Activated CD8-positive, alpha-beta memory T cell treated with anti-CD3 and anti-CD28 coated beads, Interleukin-2, amount 50 U/mL, for 4 hours (primary cell): ENCODE measurements around the gene DHCR7.

Source experiments
- DNase-seq: peaks from one replicate; pipeline ENCODE4 v3.0.0-alpha.2; 2020

Gene DHCR7

GRCh38 chr11:71477641-71478527 lies 29.7 kb upstream of the DHCR7 start:
- DNase-seq: no peak

GRCh38 chr11:71476926-71477640 lies 28.9 kb upstream of the DHCR7 start:
- no peak for DNase-seq

GRCh38 chr11:71476031-71476430 lies 27.8 kb upstream of the DHCR7 start:
- DNase-seq: no peak

GRCh38 chr11:71474771-71475483 lies 26.7 kb upstream of the DHCR7 start:
- DNase-seq: no peak

GRCh38 chr11:71474141-71474770 lies 26.1 kb upstream of the DHCR7 start:
- DNase-seq: no peak

GRCh38 chr11:71473793-71474080 lies 25.5 kb upstream of the DHCR7 start:
- no peak for DNase-seq

- DNase-seq: no peak
These were observed 25.0 kb upstream of the DHCR7 start for GRCh38 chr11:71472941-71473792.

- DNase-seq: no peak
These were observed 24.2 kb upstream of the DHCR7 start for GRCh38 chr11:71472357-71472885.

- no peak for DNase-seq
These were observed 22.8 kb upstream of the DHCR7 start for GRCh38 chr11:71470946-71471345.

- no peak for DNase-seq
These were observed 19.0 kb upstream of the DHCR7 start for GRCh38 chr11:71467164-71467563.

GRCh38 chr11:71466358-71466757 lies 18.2 kb upstream of the DHCR7 start:
- no peak for DNase-seq

- no peak for DNase-seq
These were observed 16.9 kb upstream of the DHCR7 start for GRCh38 chr11:71465054-71465453.

GRCh38 chr11:71463331-71464211 lies 15.4 kb upstream of the DHCR7 start:
- no peak for DNase-seq

GRCh38 chr11:71462726-71463125 lies 14.5 kb upstream of the DHCR7 start:
- DNase-seq: no peak

- DNase-seq: no peak
These were observed 13.5 kb upstream of the DHCR7 start for GRCh38 chr11:71461696-71462095.

- DNase-seq: no peak
These were observed 11.7 kb upstream of the DHCR7 start for GRCh38 chr11:71459767-71460320.

GRCh38 chr11:71459076-71459766 lies 11.0 kb upstream of the DHCR7 start:
- DNase-seq: no peak

- DNase-seq: no peak
These were observed 10.2 kb upstream of the DHCR7 start for GRCh38 chr11:71458146-71459070.

GRCh38 chr11:71456831-71457230 lies 8.6 kb upstream of the DHCR7 start:
- DNase-seq: no peak
